ENCODE results near the gene ARHGAP6.

DNA sequence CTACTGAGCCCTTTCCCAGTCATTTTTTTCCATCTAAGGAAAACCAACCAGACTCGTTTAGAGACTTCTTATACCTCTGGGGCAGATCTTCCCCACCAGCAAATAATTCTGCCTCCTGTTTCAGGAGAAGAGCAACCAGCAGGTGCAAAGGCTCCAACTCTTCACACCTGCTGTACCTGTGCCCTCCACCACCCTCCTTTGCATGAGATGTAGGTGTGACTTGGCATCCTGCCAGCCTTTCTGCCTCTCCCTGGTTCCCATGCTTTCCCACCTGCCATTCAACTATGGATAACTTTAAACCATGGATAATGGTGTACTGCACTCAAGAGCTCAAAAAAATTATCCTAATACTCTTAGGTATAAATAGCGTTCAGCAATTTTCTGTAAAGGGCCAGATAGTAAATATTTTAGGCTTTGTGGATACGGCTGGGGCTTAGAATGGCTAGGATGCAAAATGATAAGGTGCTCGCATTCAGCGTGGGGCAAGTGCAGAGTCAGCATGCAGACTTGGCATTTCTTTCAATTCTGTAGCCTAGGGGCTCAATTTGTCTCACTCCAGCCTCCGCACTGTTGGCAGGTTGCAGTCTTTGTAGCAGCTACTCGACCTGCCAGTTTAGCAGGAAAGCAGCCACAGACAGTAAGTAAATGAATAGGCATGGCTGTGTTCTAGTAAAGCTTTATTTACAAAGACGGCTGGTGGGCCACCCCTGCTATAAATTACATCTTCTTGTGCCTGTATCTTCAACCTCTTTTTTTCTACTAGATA is 474.8 kb downstream of the ARHGAP6 start:
- TF ChIP-seq POLR2AphosphoS5 (IDR thresholded peaks at IDR 0.05; ENCODE audit: low read depth), result no peak
- TF ChIP-seq, protein P1, sequence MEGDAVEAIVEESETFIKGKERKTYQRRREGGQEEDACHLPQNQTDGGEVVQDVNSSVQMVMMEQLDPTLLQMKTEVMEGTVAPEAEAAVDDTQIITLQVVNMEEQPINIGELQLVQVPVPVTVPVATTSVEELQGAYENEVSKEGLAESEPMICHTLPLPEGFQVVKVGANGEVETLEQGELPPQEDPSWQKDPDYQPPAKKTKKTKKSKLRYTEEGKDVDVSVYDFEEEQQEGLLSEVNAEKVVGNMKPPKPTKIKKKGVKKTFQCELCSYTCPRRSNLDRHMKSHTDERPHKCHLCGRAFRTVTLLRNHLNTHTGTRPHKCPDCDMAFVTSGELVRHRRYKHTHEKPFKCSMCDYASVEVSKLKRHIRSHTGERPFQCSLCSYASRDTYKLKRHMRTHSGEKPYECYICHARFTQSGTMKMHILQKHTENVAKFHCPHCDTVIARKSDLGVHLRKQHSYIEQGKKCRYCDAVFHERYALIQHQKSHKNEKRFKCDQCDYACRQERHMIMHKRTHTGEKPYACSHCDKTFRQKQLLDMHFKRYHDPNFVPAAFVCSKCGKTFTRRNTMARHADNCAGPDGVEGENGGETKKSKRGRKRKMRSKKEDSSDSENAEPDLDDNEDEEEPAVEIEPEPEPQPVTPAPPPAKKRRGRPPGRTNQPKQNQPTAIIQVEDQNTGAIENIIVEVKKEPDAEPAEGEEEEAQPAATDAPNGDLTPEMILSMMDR (IDR thresholded peaks at IDR 0.05; ENCODE audit: insufficient read depth, low read length), result no peak
- TF ChIP-seq SPI1 (IDR thresholded peaks at IDR 0.05; ENCODE audit: borderline replicate concordance, low read depth), result no peak
- no peak for TF ChIP-seq REST (IDR thresholded peaks at IDR 0.05; ENCODE audit: insufficient replicate concordance, low read depth)

Data from HL-60 (cell line).